Fibroblast of lung (primary cell): ENCODE results near the gene JKAMP.

Source experiments
- CTCF ChIP-seq, 2 donors: IDR thresholded peaks in 1 of 2; conservative IDR thresholded peaks in 1 of 2; 1 replicate in 1 of 2; 2 replicates in 1 of 2; pipeline ENCODE4 v1.5.1; 2011 to 2012; ENCODE audit warnings: low read length in 2 of 2, control low read depth in 1 of 2, inconsistent platforms in 1 of 2, low read depth in 1 of 2, mild to moderate bottlenecking in 1 of 2
- EZH2 ChIP-seq: IDR thresholded peaks from 2 replicates; pipeline ENCODE4 v1.5.1; 2012; ENCODE audit warnings: low read length, control low read depth, mild to moderate bottlenecking; ENCODE audit errors: missing control alignments

DNA sequence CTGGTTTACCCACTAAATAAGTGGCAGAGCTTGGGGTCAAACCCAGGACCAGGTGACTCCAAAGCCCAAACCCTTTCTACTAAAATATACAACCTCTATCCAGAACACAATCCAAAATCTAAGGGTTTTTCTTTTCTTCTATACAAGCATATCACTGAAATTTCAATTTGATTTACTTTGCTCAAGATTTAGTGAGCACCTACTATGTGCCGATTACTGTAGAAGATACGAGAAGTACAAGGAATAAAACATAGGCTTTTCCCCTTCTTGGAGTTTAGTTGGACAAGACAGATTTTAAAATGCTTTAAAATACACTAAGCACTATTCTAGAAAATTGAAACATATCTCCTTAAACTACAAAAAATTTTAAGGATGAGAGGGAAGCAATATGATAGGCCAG lies 2.9 kb upstream of the JKAMP start:
- no peak for TF ChIP-seq CTCF (conservative IDR thresholded peaks at IDR 0.05 in 1 of 2, IDR thresholded peaks at IDR 0.05 in 1 of 2; ENCODE audit: low read depth in 1 of 2, low read length in 2 of 2)
- no peak for TF ChIP-seq EZH2
